Measurements from ENCODE around the gene DHX29. TPM values are rescaled to one million over a fixed set of nuclear protein-coding genes. Genes with fewer than 3 reads are reported as not detected.

Gene DHX29
- total RNA-seq, 1 experiment from 2014 or later = 30.3 TPM

DNA sequence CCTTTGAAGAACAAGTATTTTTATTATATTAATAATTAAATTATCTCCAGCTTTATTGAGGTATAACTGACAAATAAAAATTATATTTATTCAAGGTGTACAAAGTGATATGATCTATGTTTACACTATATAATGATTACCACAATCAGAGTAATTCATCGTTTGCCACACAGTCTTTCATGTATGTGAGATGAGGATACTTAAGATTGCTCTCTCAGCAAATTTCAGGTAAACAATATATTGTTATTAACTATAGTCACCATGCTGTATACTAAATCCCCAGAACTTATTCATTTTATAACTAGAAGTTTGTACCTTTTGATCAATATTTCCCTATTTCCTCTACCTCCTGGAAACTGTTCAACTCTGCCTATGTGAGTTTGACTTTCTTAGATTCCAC, 57.4 kb downstream of the DHX29 start:
- H3K23me2 ChIP-seq (ENCODE audit: insufficient read length, low read depth, low read length, poor library complexity, severe bottlenecking) = no peaks in the 10 kb centered on the region

More for the DNA sequence above, 57.4 kb downstream of the DHX29 start:
- Histone ChIP-seq H4K91ac (ENCODE audit: insufficient read length, low read depth, low read length) (no peak overlapping the region), H3K79me2 (ENCODE audit: insufficient read depth, low read length) (no peaks in the 10 kb centered on the region), H2BK12ac (ENCODE audit: insufficient read length, low read depth, low read length) (no peak overlapping the region), H3K4me2 (ENCODE audit: insufficient read depth, insufficient read length, low read length) (no peak overlapping the region), H2AFZ (ENCODE audit: low read length) (no peak overlapping the region), H3K56ac (ENCODE audit: insufficient read length, low read depth, low read length) (no peak overlapping the region), H2BK5ac (ENCODE audit: insufficient read length, low read length) (no peak overlapping the region), H2BK15ac (ENCODE audit: low read depth, low read length) (no peak overlapping the region), H3K4ac (ENCODE audit: low read depth, low read length) (no peak overlapping the region), H4K20me1 (ENCODE audit: control insufficient read depth, insufficient read depth, insufficient read length) (no peaks in the 10 kb centered on the region), H3K14ac (ENCODE audit: insufficient read depth, low read length) (no peak overlapping the region), H4K8ac (replicated peaks; ENCODE audit: insufficient read length, low read depth, low read length) (no peak overlapping the region), H4K5ac (ENCODE audit: insufficient read length, low read depth, low read length) (no peak overlapping the region), H2AK5ac (ENCODE audit: insufficient read length, low read length) (no peak overlapping the region), H3K4me1 (ENCODE audit: insufficient read depth, low read length) (no peaks in the 10 kb centered on the region), H3T11ph (ENCODE audit: low read length) (no peak overlapping the region), H3K27ac (ENCODE audit: insufficient read length, low read depth, low read length) (no peak overlapping the region), H3K23ac (ENCODE audit: insufficient read length, low read depth, low read length) (no peak overlapping the region), H2BK120ac (ENCODE audit: low read depth, low read length, poor library complexity, severe bottlenecking) (no peak overlapping the region), H3K18ac (ENCODE audit: insufficient read length, low read depth, low read length) (no peak overlapping the region), H3K9me3 (ENCODE audit: control insufficient read depth, low read depth, low read length) (no peaks in the 10 kb centered on the region), H2BK20ac (ENCODE audit: low read depth, low read length, poor library complexity, severe bottlenecking) (no peak overlapping the region), H3K79me1 (ENCODE audit: insufficient read depth, low read depth, low read length, poor library complexity, severe bottlenecking) (no peaks in the 10 kb centered on the region), H3K9ac (ENCODE audit: extremely low read depth, insufficient read length, low read length) (no peak overlapping the region), H3K27me3 (ENCODE audit: insufficient read depth, low read length) (no peaks in the 10 kb centered on the region)
- Mint-ChIP-seq H3K4me3 (no peak overlapping the region), H3K9me3 (peaks cover 11 to 13% of the 10 kb centered on the region in 2 experiments), H3K4me1 (no peaks in the 10 kb centered on the region), H3K27me3 (ENCODE audit: low read depth) (peaks cover 8% of the 10 kb centered on the region), H3K27ac (no peak overlapping the region), H3K36me3 (ENCODE audit: insufficient read depth in 1 of 3, low read depth in 3 of 3) (peaks cover 0 to 4% (median 2%) of the 10 kb centered on the region in 3 experiments; a peak in 4 of 7 replicates)
- TF ChIP-seq, protein P1, sequence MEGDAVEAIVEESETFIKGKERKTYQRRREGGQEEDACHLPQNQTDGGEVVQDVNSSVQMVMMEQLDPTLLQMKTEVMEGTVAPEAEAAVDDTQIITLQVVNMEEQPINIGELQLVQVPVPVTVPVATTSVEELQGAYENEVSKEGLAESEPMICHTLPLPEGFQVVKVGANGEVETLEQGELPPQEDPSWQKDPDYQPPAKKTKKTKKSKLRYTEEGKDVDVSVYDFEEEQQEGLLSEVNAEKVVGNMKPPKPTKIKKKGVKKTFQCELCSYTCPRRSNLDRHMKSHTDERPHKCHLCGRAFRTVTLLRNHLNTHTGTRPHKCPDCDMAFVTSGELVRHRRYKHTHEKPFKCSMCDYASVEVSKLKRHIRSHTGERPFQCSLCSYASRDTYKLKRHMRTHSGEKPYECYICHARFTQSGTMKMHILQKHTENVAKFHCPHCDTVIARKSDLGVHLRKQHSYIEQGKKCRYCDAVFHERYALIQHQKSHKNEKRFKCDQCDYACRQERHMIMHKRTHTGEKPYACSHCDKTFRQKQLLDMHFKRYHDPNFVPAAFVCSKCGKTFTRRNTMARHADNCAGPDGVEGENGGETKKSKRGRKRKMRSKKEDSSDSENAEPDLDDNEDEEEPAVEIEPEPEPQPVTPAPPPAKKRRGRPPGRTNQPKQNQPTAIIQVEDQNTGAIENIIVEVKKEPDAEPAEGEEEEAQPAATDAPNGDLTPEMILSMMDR (conservative IDR thresholded peaks at IDR 0.05) = no peak
- DNase-seq = no peak
- no CpG with 5 or more reads among the region's 1 CpG for WGBS (ENCODE audit: extremely low coverage, insufficient read length, low lambda C conversion rate)

Data from H9 (cell line).